Measurements from ENCODE around the gene ZNF532.
"Not testable (repeated sequence)": the region's sequence is repeated elsewhere in the genome, so short reads cannot be mapped to it uniquely, and the experiment has no call there.

DNA sequence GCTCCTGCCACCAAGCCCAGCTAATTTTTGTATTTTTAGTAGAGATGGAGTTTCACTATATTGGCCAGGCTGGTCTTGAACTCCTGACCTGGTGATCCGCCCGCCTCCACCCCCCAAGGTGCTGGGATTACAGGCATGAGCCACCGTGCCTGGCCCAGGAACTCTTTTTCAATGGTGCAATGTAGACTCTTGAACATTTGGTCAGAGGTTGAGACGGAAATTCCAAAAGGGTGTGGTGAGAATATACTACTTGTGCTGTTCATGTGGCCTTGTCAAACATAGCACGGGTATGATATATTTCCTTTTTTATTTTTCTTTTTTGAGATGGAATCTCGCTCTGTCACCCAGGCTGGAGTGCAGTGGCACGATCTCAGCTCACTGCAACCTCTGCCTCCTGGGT is 9.2 kb upstream of the ZNF532 start:
- TF ChIP-seq POLR2AphosphoS5 (IDR thresholded peaks at IDR 0.05; ENCODE audit: borderline replicate concordance, low read depth, low read length); FOXP2 (optimal IDR thresholded peaks at IDR 0.05; ENCODE audit: control extremely low read depth, extremely low read length, insufficient read depth); EZH2 (IDR thresholded peaks at IDR 0.05): not testable (repeated sequence)

All from SK-N-MC (cell line).